RWPE2 (cell line): ENCODE data around the gene REEP5.

Source experiments
- ATAC-seq: fragments of 200-7000 bp; cut with Tn5 transposase; 3 replicates; pipeline ENCODE4 v1.9.1; 2021; ENCODE audit warnings: low read depth
- DNase-seq: peaks from one replicate; pipeline ENCODE4 v3.0.0-alpha.2; 2020; ENCODE audit warnings: low spot score
- H3K27ac ChIP-seq: fragments of 450-650 bp; 2 replicates; pipeline ENCODE4 v1.5.1; 2017; ENCODE audit warnings: mild to moderate bottlenecking; ENCODE audit not compliant: poor library complexity, severe bottlenecking
- H3K27me3 ChIP-seq: fragments of 250-450 bp; sonication (Bioruptor Pico); 2 replicates; pipeline ENCODE4 v1.5.1; 2021; ENCODE audit warnings: mild to moderate bottlenecking, moderate library complexity; ENCODE audit not compliant: insufficient read depth, poor library complexity, severe bottlenecking
- H3K36me3 ChIP-seq: fragments of 250-450 bp; sonication (Bioruptor Pico); 2 replicates; pipeline ENCODE4 v1.5.1; 2020; ENCODE audit warnings: low read depth, mild to moderate bottlenecking, moderate library complexity
- H3K4me1 ChIP-seq: fragments of 250-450 bp; sonication (Bioruptor Pico); 2 replicates; pipeline ENCODE4 v1.5.1; 2021; ENCODE audit warnings: mild to moderate bottlenecking, moderate library complexity; ENCODE audit not compliant: insufficient read depth, poor library complexity, severe bottlenecking
- H3K4me3 ChIP-seq: fragments of 250-450 bp; sonication (Bioruptor Pico); 2 replicates; pipeline ENCODE4 v1.5.1; 2021; ENCODE audit warnings: mild to moderate bottlenecking, moderate library complexity; ENCODE audit not compliant: severe bottlenecking
- H3K9me3 ChIP-seq: fragments of 250-450 bp; sonication (Bioruptor Pico); 2 replicates; pipeline ENCODE4 v1.5.1; 2021; ENCODE audit warnings: mild to moderate bottlenecking, moderate library complexity; ENCODE audit not compliant: severe bottlenecking
- TF ChIP-seq, protein P1 (sequence below): fragments of 450-650 bp; IDR thresholded peaks from one replicate; pipeline ENCODE4 v1.5.1; 2017; ENCODE audit warnings: mild to moderate bottlenecking, moderate library complexity; ENCODE audit not compliant: poor library complexity, severe bottlenecking

The REEP5 gene

DNA sequence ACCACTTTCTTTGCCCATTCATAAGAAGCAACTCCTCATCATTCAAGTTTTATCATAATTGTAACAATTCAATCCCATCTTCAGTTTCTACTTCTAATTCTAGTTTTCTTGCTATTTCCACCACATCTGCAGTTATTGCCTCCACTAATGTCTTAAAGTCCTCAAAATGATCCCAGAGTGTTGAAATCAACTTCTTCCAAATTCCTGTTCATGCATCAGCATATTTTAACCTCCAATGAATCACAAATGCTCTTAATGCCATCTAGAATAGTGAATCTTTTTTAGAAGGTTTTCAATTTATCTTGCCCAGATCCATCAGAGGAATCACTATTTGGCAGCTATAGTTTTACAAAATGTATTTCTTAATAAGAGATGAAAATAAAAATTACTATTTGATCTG is 64.2 kb downstream of the REEP5 start:
- no peak overlapping the region for H3K27ac ChIP-seq
- H3K36me3 ChIP-seq = peaks cover 11% of the 10 kb centered on the region
- H3K27me3 ChIP-seq = no peaks in the 10 kb centered on the region
- no peaks in the 10 kb centered on the region for H3K9me3 ChIP-seq
- ATAC-seq (no peak), DNase-seq (no peak)
- no peak overlapping the region for H3K4me3 ChIP-seq
- peaks cover 10% of the 10 kb centered on the region for H3K4me1 ChIP-seq
- TF ChIP-seq, protein P1, sequence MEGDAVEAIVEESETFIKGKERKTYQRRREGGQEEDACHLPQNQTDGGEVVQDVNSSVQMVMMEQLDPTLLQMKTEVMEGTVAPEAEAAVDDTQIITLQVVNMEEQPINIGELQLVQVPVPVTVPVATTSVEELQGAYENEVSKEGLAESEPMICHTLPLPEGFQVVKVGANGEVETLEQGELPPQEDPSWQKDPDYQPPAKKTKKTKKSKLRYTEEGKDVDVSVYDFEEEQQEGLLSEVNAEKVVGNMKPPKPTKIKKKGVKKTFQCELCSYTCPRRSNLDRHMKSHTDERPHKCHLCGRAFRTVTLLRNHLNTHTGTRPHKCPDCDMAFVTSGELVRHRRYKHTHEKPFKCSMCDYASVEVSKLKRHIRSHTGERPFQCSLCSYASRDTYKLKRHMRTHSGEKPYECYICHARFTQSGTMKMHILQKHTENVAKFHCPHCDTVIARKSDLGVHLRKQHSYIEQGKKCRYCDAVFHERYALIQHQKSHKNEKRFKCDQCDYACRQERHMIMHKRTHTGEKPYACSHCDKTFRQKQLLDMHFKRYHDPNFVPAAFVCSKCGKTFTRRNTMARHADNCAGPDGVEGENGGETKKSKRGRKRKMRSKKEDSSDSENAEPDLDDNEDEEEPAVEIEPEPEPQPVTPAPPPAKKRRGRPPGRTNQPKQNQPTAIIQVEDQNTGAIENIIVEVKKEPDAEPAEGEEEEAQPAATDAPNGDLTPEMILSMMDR = no peak

DNA sequence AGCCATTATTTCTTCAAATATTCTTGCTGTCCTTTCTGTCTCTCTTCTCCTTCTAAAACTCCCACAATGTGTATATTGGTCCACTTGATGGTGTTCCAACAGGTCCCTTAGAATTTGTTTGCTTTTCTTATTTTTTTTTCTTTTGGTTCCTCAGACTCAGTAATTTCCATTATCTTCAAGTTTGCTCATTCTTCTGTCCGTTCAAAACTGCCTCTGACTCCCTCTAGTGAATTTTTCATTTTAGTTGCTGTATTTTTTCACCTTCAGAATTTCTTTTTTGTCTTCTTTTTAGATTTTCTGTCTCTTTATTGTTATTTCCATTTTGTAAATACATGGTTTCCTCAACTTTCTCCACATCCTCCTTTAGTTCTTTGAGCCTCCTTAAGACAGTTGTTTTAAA is 67.4 kb downstream of the REEP5 start:
- no peak for DNase-seq
- Histone ChIP-seq H3K27me3 (no peaks in the 10 kb centered on the region), H3K9me3 (no peaks in the 10 kb centered on the region), H3K27ac (no peak overlapping the region), H3K36me3 (no peaks in the 10 kb centered on the region), H3K4me1 (no peaks in the 10 kb centered on the region), H3K4me3 (no peak overlapping the region)
- ATAC-seq = no peak
- TF ChIP-seq, protein P1 = no peak

DNA sequence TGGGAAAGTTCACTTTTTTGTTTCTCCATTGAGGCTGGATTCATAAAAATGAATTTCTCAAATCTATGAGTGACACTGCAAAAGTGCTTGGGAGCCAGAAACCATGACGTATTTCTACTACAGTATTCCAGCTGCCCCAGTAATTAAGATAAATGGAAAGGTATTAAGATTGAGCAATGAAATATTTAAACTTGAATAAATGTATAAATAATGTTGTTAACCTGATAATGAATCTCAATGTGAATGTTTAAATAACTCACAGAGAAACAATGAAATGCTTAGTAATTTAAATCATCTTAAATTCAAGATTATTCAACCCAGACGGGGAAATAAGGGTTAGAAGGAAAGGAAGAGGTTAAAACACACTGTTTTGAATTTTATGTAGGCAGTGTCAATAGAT is 72.1 kb downstream of the REEP5 start:
- Histone ChIP-seq H3K27ac (no peak overlapping the region), H3K27me3 (no peaks in the 10 kb centered on the region), H3K9me3 (no peaks in the 10 kb centered on the region), H3K4me1 (peaks cover 5% of the 10 kb centered on the region), H3K36me3 (no peaks in the 10 kb centered on the region), H3K4me3 (no peak overlapping the region)
- TF ChIP-seq, protein P1 = no peak
- ATAC-seq = no peak
- DNase-seq = no peak

DNA sequence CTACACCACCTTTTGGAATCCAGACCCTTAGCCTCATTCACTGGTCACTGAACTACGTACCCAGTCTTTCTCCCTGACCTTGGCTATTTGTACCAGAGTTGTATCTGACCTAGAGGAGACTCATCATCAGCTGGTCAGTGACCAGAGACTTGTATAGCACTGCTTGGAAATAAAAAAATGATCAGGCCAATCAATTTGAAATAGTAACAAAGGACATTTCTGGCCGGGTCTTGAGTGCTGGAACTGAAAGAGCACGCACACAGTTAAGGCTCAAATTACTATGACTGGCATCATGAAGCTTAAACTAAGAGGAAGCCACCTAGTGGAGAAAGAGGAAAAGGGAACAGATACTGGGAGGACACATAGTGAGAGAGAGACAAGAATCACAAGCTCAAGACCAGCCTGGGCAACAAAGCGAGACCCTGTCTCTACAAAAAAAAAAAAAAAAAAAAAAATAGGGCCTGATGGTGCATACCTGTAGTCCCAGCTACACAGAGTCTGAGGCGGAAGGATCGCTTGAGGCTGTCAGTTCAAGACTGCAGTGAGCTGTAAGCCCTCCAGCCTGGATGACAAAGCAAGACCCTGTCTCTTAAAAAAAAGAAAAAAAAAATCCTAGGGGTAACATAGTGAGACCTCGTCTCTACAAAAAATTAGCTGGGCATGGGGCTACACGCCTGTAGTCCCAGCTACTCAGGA is 73.8 kb downstream of the REEP5 start:
- no peak overlapping the region for H3K4me3 ChIP-seq
- no peaks in the 10 kb centered on the region for H3K9me3 ChIP-seq
- DNase-seq (no peak), ATAC-seq (peak; percentile 95)
- H3K27ac ChIP-seq = no peak overlapping the region
- TF ChIP-seq, protein P1 = peak; percentile 90
- H3K36me3 ChIP-seq = no peaks in the 10 kb centered on the region
- H3K4me1 ChIP-seq = peaks cover 5% of the 10 kb centered on the region
- H3K27me3 ChIP-seq = no peaks in the 10 kb centered on the region

DNA sequence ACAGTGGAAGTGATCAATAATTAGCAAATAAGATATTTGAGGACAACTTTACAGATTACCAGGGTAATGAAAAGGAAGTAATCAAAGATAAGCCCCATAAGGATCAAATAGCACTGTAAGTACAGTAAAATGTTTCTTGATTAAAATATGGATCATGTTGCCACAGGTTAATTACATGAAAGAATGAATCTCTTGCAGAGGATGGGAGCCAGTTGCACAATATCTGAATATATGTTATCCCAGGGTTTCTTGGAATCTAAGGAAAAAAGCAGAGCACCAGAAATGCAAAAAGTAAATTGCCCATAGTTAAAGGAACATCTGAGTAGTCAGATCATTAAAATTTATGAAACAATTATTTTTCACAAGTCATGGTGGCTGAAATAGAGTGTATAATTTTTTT is 74.7 kb downstream of the REEP5 start:
- DNase-seq = no peak
- Histone ChIP-seq H3K27me3 (no peaks in the 10 kb centered on the region), H3K27ac (no peak overlapping the region), H3K4me1 (peaks cover 5% of the 10 kb centered on the region), H3K9me3 (no peaks in the 10 kb centered on the region), H3K36me3 (no peaks in the 10 kb centered on the region), H3K4me3 (no peak overlapping the region)
- ATAC-seq = no peak
- TF ChIP-seq, protein P1 = no peak
